K562 (cell line): ENCODE measurements around the gene RNF151. TPM values are rescaled to one million over a fixed set of nuclear protein-coding genes. Genes with fewer than 3 reads are reported as not detected.
A peak's percentile ranks its signal among the peaks of the same experiment; 100 is the strongest.

Experiments used
- CHD4 ChIP-seq: fragments of 200-600 bp; sonication (generic); IDR thresholded peaks from 3 replicates; pipeline ENCODE4 v1.6.1; 2012; ENCODE audit warnings: low read depth, mild to moderate bottlenecking, mixed read lengths, low read length, inconsistent platforms; ENCODE audit not compliant: insufficient read depth, insufficient replicate concordance, poor library complexity, severe bottlenecking
- EGR1 ChIP-seq: fragments of 450-650 bp; conservative IDR thresholded peaks from 2 replicates; pipeline ENCODE4 v1.6.1; 2017; ENCODE audit warnings: mild to moderate bottlenecking
- FOXP1 ChIP-seq: sonication (generic); formaldehyde crosslinking; IDR thresholded peaks from 2 replicates; pipeline ENCODE4 v1.8.0; 2022; ENCODE audit warnings: mild to moderate bottlenecking, missing genetic modification reagents
- HMGN3 ChIP-seq: IDR thresholded peaks from 2 replicates; pipeline ENCODE4 v1.6.1; 2011; ENCODE audit warnings: borderline replicate concordance, low read depth, mild to moderate bottlenecking, mixed read lengths, low read length; ENCODE audit not compliant: insufficient read length; ENCODE audit errors: extremely low read depth
- KDM2B ChIP-seq: fragments of 250-450 bp; sonication (Bioruptor Pico); IDR thresholded peaks from 2 replicates; pipeline ENCODE4 v1.8.0; 2021; ENCODE audit warnings: mild to moderate bottlenecking, moderate library complexity
- NCOA4 ChIP-seq: fragments of 450-650 bp; IDR thresholded peaks from 2 replicates; pipeline ENCODE4 v1.6.1; 2018; ENCODE audit warnings: mild to moderate bottlenecking; ENCODE audit not compliant: partially characterized antibody
- NFIC ChIP-seq: fragments of 450-650 bp; IDR thresholded peaks from 2 replicates; pipeline ENCODE4 v1.6.1; 2017; ENCODE audit warnings: mild to moderate bottlenecking, inconsistent platforms
- PCBP1 ChIP-seq: fragments of 200-400 bp; formaldehyde crosslinking; IDR thresholded peaks from 2 replicates; pipeline ENCODE4 v1.6.1; 2018; ENCODE audit warnings: mild to moderate bottlenecking, low read depth, low read length; ENCODE audit not compliant: poor library complexity, severe bottlenecking
- PCBP2 ChIP-seq: fragments of 200-400 bp; formaldehyde crosslinking; IDR thresholded peaks from 2 replicates; pipeline ENCODE4 v1.6.1; 2018; ENCODE audit warnings: low read length, low read depth, mild to moderate bottlenecking, moderate library complexity; ENCODE audit not compliant: poor library complexity, severe bottlenecking
- PML ChIP-seq: IDR thresholded peaks from 2 replicates; pipeline ENCODE4 v1.6.1; 2012; ENCODE audit warnings: low read length, inconsistent platforms
- POLR3A ChIP-seq: IDR thresholded peaks from 2 replicates; pipeline ENCODE4 v1.6.1; 2011; ENCODE audit warnings: borderline replicate concordance, mild to moderate bottlenecking, moderate library complexity; ENCODE audit not compliant: insufficient read length, insufficient read depth; ENCODE audit errors: extremely low read depth
- RUNX1 ChIP-seq: sonication (generic); IDR thresholded peaks from 2 replicates; pipeline ENCODE4 v1.6.1; 2016; ENCODE audit warnings: antibody characterized with exemption, low read depth
- SAP30 ChIP-seq: fragments of 200-600 bp; sonication (generic); IDR thresholded peaks from 2 replicates; pipeline ENCODE4 v1.6.1; 2012; ENCODE audit warnings: borderline replicate concordance, low read depth, mild to moderate bottlenecking, moderate library complexity, low read length, control low read depth, inconsistent platforms; ENCODE audit not compliant: insufficient read depth, poor library complexity, severe bottlenecking
- SETDB1 ChIP-seq: IDR thresholded peaks from one replicate; pipeline ENCODE4 v1.6.1; 2012; ENCODE audit warnings: low read length, control low read depth, inconsistent platforms
- TBP ChIP-seq: optimal IDR thresholded peaks from 2 replicates; pipeline ENCODE3; 2011; ENCODE audit warnings: low read depth, low read length, improper control_type of control experiment
- ZNF263 ChIP-seq: sonication (generic); formaldehyde crosslinking; IDR thresholded peaks from 2 replicates; pipeline ENCODE4 v1.8.0; 2022; ENCODE audit warnings: mild to moderate bottlenecking, missing genetic modification reagents, borderline replicate concordance
- ZNF644 ChIP-seq: fragments of 200-800 bp; sonication (Bioruptor generic); IDR thresholded peaks from 2 replicates; pipeline ENCODE4 v1.6.1; 2016; ENCODE audit warnings: low read depth, missing genetic modification characterization, missing compliant biosample characterization
- polyA plus RNA-seq, 8 experiments: library from polyadenylated mRNA; depleted of rRNA in 4 of 8; stranded (reverse) in 5 of 8; unstranded in 3 of 8; fragments of >200 nt; fragmentation: Nextera tagmentation in 2 of 8; fragmentation: Illumina TruSeq in 1 of 8; extraction: Ambion mirVana in 2 of 8; extraction: Trizol in 1 of 8; gene quantifications; 2 replicates each; pipeline versions ENCODE4 v1.2.1 to v1.2.3, GENCODE V29; 2011 to 2014; ENCODE audit warnings: inconsistent platforms in 1 of 8, missing spikeins in 1 of 8
- total RNA-seq, 7 experiments: library from RNA; depleted of rRNA in 6 of 7; stranded (reverse); fragments of >200 nt in 6 of 7; fragmentation: Illumina TruSeq in 2 of 7; extraction: Trizol in 2 of 7; gene quantifications; 2 replicates each; pipeline versions ENCODE4 v1.2.1 to v1.2.3, GENCODE V29; 2011 to 2021; ENCODE audit warnings: low replicate concordance in 1 of 7
- TF ChIP-seq, protein P1 (sequence below): sonication (generic); formaldehyde crosslinking; IDR thresholded peaks from 2 replicates; pipeline ENCODE4 v1.8.1; 2023; ENCODE audit warnings: mild to moderate bottlenecking, missing genetic modification reagents, moderate library complexity
- TF ChIP-seq, protein P2 (sequence below): IDR thresholded peaks from 2 replicates; pipeline ENCODE4 v1.6.1; 2011; ENCODE audit warnings: borderline replicate concordance, low read depth, mild to moderate bottlenecking, moderate library complexity, low read length; ENCODE audit not compliant: insufficient read depth, poor library complexity, severe bottlenecking
- TF ChIP-seq, protein P3 (sequence below): sonication (generic); formaldehyde crosslinking; IDR thresholded peaks from 2 replicates; pipeline ENCODE4 v1.5.0; 2020; ENCODE audit warnings: missing genetic modification reagents
- TF ChIP-seq, protein P4 (sequence below), 2 experiments: fragments of 250-450 bp in 1 of 2; fragments of 450-650 bp in 1 of 2; sonication (Bioruptor Pico) in 1 of 2; IDR thresholded peaks; 2 replicates each; pipeline versions ENCODE4 v1.6.1 to v1.8.0; 2016 to 2021; ENCODE audit warnings: mild to moderate bottlenecking in 2 of 2, moderate library complexity in 2 of 2, missing compliant biosample characterization in 1 of 2, missing genetic modification characterization in 1 of 2

The RNF151 gene
- total and polyA plus RNA-seq, 9 of the 15 experiments (the other 6 are each of a cell fraction or from before 2014, with no cell fraction given), result not detected

DNA sequence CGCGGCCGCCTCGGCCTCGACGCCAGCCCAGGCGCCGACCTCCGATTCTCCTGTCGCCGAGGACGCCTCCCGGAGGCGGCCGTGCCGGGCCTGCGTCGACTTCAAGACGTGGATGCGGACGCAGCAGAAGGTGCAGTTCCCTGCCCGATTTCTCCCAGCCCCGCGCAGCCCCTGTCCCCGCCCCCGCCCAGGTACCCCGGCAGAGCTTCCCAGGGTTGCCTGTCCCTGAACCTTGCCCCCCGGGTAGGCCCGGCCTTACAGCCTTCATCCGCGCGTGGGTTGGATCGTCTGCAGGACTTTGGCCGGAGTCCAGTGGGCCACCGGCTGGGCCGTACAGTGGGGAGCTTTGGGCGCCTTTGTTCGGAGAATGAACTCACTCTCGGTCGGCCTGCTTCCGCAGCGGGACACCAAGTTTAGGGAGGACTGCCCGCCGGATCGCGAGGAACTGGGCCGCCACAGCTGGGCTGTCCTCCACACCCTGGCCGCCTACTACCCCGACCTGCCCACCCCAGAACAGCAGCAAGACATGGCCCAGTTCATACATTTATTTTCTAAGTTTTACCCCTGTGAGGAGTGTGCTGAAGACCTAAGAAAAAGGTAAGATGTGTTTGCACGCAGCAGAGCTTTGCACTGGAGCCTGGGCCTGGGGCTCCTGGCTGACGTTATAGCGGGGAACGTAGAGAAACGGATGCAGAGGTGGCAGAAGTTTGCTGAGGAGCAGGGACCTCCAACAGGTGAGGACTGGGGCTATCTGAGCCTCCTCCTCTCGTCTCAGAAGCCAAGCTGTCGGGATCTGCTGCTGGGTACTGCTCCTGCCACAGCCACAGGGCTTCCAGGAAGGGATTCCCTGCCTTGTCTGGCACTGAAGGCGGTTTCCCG is 17.9 kb downstream of the RNF151 start (continued):
- TF ChIP-seq CHD4 (no peak), SAP30 (peak; percentile 26), ZNF263 (CRISPR knock-in tag) (peak; percentile 75), EGR1 (peak; percentile 38; the same call in 1 of the 2 replicates), PML (0 out of 2 replicates have a peak, but pooled peaks have one; percentile 3), PCBP2 (no peak), RUNX1 (peak; percentile 3; the same call in 1 of the 2 replicates), NCOA4 (no peak), PCBP1 (peak; percentile 22), FOXP1 (no peak), POLR3A (no peak), HMGN3 (peak; percentile 37), ZNF644 (tag) (0 out of 2 replicates have a peak, but pooled peaks have one; percentile 7), TBP (peak; percentile 4), NFIC (peak; percentile 84), KDM2B (CRISPR knock-in tag) (0 out of 2 replicates have a peak, but pooled peaks have one; percentile 11), SETDB1 (no peak)
- TF ChIP-seq, protein P1, sequence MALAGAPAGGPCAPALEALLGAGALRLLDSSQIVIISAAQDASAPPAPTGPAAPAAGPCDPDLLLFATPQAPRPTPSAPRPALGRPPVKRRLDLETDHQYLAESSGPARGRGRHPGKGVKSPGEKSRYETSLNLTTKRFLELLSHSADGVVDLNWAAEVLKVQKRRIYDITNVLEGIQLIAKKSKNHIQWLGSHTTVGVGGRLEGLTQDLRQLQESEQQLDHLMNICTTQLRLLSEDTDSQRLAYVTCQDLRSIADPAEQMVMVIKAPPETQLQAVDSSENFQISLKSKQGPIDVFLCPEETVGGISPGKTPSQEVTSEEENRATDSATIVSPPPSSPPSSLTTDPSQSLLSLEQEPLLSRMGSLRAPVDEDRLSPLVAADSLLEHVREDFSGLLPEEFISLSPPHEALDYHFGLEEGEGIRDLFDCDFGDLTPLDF (CRISPR knock-in tag), result no peak
- TF ChIP-seq, protein P2, sequence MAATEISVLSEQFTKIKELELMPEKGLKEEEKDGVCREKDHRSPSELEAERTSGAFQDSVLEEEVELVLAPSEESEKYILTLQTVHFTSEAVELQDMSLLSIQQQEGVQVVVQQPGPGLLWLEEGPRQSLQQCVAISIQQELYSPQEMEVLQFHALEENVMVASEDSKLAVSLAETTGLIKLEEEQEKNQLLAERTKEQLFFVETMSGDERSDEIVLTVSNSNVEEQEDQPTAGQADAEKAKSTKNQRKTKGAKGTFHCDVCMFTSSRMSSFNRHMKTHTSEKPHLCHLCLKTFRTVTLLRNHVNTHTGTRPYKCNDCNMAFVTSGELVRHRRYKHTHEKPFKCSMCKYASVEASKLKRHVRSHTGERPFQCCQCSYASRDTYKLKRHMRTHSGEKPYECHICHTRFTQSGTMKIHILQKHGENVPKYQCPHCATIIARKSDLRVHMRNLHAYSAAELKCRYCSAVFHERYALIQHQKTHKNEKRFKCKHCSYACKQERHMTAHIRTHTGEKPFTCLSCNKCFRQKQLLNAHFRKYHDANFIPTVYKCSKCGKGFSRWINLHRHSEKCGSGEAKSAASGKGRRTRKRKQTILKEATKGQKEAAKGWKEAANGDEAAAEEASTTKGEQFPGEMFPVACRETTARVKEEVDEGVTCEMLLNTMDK, result peak; percentile 16
- TF ChIP-seq, protein P3, sequence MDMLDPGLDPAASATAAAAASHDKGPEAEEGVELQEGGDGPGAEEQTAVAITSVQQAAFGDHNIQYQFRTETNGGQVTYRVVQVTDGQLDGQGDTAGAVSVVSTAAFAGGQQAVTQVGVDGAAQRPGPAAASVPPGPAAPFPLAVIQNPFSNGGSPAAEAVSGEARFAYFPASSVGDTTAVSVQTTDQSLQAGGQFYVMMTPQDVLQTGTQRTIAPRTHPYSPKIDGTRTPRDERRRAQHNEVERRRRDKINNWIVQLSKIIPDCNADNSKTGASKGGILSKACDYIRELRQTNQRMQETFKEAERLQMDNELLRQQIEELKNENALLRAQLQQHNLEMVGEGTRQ (CRISPR knock-in tag), result no peak
- TF ChIP-seq, protein P4, sequence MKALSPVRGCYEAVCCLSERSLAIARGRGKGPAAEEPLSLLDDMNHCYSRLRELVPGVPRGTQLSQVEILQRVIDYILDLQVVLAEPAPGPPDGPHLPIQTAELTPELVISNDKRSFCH (CRISPR knock-in tag; IDR thresholded peaks at IDR 0.05), result no peak
- TF ChIP-seq, protein P4 (tag; IDR thresholded peaks at IDR 0.05), result 0 out of 2 replicates have a peak, but pooled peaks have one; percentile 25
